Central memory CD8-positive, alpha-beta T cell (primary cell): ENCODE data around the gene RASGRP3.

Source experiments
- ATAC-seq: fragments of 150-1000 bp; cut with Tn5 transposase; replicated peaks from 2 replicates; pipeline ENCODE4 v1.10.0; 2022; ENCODE audit warnings: mild to moderate bottlenecking, moderate FRiP score, moderate number of reproducible peaks; ENCODE audit not compliant: poor library complexity, severe bottlenecking; ENCODE audit errors: extremely low read depth
- DNase-seq, 2 donors: peaks; one replicate each; pipeline ENCODE4 v3.0.0; 2021; ENCODE audit warnings: low spot score in 2 of 2
- H3K27ac Mint-ChIP-seq: one replicate; pipeline ENCODE4 v1.8.0; 2022; ENCODE audit warnings: low read depth, mild to moderate bottlenecking, moderate library complexity, mixed read lengths
- H3K27me3 Mint-ChIP-seq: one replicate; pipeline ENCODE4 v1.8.0; 2022; ENCODE audit warnings: mixed read lengths
- H3K36me3 Mint-ChIP-seq: one replicate; pipeline ENCODE4 v1.8.0; 2022; ENCODE audit warnings: mild to moderate bottlenecking, moderate library complexity, mixed read lengths; ENCODE audit not compliant: insufficient read depth
- H3K4me1 Mint-ChIP-seq: one replicate; pipeline ENCODE4 v1.8.0; 2022; ENCODE audit warnings: mixed read lengths
- H3K4me3 Mint-ChIP-seq: one replicate; pipeline ENCODE4 v1.8.0; 2022; ENCODE audit warnings: mild to moderate bottlenecking, moderate library complexity, mixed read lengths
- H3K9me3 Mint-ChIP-seq: one replicate; pipeline ENCODE4 v1.8.0; 2022; ENCODE audit warnings: mixed read lengths

Gene RASGRP3

DNA sequence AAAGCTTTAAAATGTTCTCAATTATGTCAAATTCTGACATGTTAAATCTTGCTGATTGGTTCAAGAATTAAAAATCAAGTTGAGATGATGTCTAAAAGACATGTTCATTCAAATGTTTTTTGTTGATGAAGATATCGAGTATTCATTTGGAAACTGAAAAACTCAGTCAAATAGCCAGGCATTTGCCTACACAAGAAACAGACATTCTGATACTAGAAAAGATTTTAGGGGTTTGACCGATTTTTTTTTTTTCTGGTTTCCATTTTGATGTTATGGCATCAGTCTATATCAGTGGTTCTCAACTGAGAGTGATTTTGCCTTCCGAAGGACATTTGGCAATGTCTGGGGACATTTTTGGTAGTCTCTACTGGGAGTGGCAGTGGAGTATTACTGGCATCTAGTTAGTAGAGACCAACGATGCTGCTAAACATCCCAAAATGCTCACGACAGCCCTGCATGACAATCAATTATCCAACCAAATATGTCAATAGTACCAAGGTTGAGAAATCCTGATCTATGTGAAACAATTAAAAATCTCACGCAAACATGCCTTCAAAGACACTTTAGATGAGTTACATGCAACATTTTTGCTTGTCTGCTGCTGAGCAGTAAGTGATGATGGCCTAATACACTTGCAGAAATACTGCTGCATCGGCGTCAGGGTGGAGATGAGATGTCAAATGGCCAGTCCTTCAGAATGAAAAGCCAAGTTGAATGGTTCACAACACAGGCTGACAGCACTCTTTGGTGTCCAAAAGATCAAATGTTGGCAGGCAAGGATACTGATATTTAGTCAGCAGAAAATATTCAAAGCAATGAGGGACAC is 12.5 kb downstream of the RASGRP3 start:
- Mint-ChIP-seq H3K36me3 (no peaks in the 10 kb centered on the region), H3K4me3 (no peak overlapping the region), H3K4me1 (peaks cover 6% of the 10 kb centered on the region), H3K9me3 (no peaks in the 10 kb centered on the region), H3K27me3 (peaks cover 10% of the 10 kb centered on the region), H3K27ac (no peak overlapping the region)
- ATAC-seq (no peak), DNase-seq (no peak)

DNA sequence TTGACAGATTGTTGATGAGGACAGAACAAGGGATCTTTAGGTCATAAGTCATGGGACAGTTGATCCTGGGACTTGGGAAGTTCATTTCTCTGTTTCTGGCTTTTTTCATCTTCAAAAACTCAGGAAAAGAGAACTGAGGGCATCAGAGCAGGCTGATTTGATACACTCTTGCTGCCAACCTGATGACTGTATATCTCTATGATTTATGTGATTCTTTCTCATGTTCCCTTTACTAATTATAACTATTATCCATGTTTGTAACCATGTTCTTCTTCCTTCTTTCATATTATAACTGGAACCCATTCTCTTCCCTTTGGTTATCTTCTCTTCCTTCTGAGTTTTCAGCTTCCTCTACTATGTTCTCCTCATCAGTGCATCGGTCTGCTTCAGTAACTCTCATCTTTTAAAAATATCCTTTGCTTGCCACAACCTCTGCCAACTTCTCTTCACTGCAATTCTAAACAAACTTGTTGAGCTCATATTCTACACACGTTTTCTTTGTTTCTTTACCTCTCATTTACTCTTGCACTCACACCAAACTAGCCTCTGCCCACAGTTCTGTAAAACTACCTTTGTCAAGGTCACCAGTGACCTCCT is 13.5 kb downstream of the RASGRP3 start:
- H3K36me3 Mint-ChIP-seq, result no peaks in the 10 kb centered on the region
- H3K4me1 Mint-ChIP-seq, result peaks cover 12% of the 10 kb centered on the region
- DNase-seq (no peak), ATAC-seq (no peak)
- H3K4me3 Mint-ChIP-seq, result no peak overlapping the region
- no peak overlapping the region for H3K27ac Mint-ChIP-seq
- no peaks in the 10 kb centered on the region for H3K9me3 Mint-ChIP-seq
- H3K27me3 Mint-ChIP-seq, result peaks cover 10% of the 10 kb centered on the region

DNA sequence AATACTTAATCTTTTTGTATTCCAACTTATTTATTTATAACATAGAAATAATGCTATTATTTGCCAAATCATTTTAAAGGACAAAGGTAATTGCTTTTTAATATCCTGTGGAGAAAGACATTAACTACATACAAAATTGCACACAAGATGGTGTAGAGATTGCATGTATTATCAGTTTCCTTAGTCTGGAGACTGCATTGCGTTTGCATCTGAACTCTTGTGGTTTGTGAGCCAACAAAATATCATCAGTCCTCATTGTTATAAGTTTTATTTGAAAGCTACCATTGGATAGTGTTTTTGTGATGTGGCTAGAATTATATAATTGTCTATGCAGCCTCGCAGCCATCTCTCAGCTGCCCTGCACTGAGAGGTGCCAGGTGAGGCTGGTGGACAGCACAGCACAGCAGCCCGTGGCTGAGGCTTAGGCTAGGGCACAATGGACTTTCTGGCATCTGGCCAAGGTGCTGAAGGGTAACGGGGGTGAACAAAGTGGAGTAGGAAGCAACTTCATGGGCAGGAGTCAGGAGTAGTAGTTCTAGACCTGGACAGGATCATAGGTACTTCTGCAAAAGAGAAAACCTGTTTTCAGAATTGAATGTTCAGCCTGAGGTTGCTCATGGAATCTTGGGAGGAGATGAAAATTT is 15.1 kb downstream of the RASGRP3 start:
- ATAC-seq (peak; percentile 14), DNase-seq (no peak)
- Mint-ChIP-seq H3K36me3 (no peaks in the 10 kb centered on the region), H3K27ac (no peak overlapping the region), H3K27me3 (peaks cover 10% of the 10 kb centered on the region), H3K4me3 (no peak overlapping the region), H3K4me1 (peaks cover 18% of the 10 kb centered on the region), H3K9me3 (no peaks in the 10 kb centered on the region)

DNA sequence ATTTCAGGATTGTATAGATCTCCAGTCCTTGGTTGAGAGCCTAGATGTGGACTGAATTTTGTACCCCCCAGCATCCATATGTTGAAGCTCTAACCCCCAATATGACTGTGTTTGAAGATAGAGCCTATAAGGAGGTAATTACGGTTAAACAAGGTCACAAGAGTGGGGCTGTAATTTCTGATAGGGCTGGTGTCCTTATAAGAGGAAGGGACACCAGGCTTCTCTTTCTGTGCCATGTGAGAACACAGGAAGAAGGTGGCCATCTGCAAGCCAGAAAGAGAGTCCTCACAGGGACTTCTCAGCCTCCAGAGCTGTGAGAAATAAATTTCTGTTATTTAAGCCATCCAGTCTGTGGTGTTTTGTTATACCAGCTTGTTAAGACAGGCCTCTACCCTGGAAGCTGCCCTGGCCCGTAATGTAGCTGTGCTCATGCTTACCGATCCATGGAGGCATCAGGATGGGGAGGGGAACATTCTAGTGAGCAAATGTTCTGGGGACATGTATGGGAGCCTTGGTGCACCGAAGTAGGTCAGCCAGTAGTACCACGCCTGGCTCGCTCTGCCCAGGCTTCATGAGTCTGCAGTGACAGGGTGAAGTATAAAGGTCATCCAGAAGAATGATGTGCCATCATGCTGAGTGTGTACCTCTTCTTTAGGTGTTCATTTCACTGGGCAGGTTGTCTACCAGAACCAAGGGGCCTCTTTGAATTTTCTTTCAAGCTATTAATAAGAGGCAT is 16.1 kb downstream of the RASGRP3 start:
- Mint-ChIP-seq H3K9me3 (no peaks in the 10 kb centered on the region), H3K27ac (no peak overlapping the region), H3K4me1 (peaks cover 20% of the 10 kb centered on the region), H3K4me3 (no peak overlapping the region), H3K27me3 (peaks cover 1% of the 10 kb centered on the region), H3K36me3 (peaks cover 3% of the 10 kb centered on the region)
- ATAC-seq (no peak), DNase-seq (no peak)

DNA sequence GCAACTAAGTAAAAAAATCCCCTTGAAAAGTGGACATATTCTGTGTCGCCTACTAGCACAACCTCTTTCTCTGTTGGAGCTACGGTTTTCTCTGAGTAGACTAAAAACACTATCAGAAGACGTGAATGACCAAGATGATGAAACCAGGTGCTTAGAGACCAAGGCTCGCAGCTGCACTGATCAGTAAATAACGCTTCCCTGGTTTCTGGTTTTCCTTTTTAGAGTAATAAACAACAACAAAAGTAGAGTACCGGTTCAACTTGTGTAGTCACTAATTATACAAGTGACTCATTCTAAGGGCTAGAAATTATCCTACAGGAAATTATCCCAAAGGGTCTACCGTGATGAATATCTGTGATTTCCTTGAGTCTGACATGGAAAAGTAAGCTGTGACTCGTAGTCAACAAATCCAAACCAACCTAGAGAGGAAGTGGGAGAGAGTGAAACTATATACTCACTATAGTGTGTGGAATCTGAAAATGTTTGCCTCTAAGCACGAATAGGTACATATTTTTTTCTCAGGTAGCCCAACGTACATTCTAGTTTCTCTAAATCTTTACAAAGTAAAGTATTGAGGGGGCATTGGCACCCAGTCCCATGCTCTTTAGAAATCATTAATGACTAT is 17.8 kb downstream of the RASGRP3 start:
- no peak for DNase-seq
- Mint-ChIP-seq H3K36me3 (peaks cover 3% of the 10 kb centered on the region), H3K27me3 (no peaks in the 10 kb centered on the region), H3K27ac (no peak overlapping the region), H3K4me3 (no peak overlapping the region), H3K9me3 (no peaks in the 10 kb centered on the region), H3K4me1 (peaks cover 32% of the 10 kb centered on the region)
- no peak for ATAC-seq

DNA sequence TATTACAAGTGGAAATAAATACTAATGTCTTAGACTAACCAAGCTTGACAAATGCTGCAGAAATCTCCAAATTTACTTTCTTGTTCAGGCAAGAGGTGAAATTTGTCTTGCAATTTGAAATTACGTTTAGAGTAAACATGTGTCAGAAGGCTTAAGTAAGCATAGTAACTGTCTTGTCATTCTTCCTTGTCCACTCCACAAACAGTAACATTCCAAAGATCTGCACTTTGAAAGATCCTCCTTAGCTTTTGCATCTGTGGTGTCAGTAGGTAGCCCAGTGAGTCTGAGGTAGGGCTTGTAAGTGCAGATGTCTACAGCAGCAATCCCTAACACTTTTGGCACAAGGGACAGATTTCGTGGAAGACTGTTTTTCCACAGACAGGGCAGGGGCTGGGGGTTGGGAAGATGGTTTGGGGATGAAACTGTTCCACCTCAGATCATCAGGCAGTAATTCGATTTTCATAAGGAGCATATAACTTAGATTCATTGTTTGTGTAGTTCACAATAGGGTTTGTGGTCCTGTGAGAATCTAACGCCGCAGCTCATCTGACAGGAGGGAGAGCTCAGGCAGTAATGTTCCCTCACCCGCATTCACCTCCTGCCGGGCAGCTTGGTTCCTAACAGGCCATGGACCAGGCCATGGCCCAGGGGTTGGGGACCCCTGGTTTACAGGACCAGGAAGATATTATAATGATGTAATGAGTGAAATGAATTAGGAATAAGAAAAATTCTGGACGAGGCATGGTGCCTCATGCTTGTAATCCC is 18.6 kb downstream of the RASGRP3 start:
- H3K4me1 Mint-ChIP-seq, result peaks cover 32% of the 10 kb centered on the region
- no peak for ATAC-seq
- no peak overlapping the region for H3K27ac Mint-ChIP-seq
- H3K9me3 Mint-ChIP-seq, result no peaks in the 10 kb centered on the region
- H3K27me3 Mint-ChIP-seq, result no peaks in the 10 kb centered on the region
- DNase-seq, result no peak
- no peak overlapping the region for H3K4me3 Mint-ChIP-seq
- H3K36me3 Mint-ChIP-seq, result peaks cover 3% of the 10 kb centered on the region

DNA sequence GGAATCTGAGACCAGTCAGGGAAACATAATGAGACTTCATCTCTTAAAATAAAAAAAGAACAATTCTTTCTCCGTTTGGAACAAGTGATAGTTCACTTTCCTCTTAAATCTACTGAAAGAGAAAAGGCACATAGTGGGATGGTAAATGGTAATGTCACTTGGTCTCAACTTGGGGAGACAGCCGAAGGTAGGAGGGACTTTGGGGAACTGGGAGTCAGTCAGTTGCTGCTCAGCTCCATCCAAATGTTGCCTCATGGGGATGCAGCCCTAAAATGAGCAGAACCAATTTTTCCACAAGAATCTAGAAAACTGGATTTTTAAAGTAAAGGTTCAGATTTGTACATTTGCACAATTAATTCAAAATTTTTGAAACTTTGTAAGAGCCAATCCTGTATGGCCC is 19.2 kb downstream of the RASGRP3 start:
- H3K27me3 Mint-ChIP-seq, result no peaks in the 10 kb centered on the region
- no peak overlapping the region for H3K27ac Mint-ChIP-seq
- H3K36me3 Mint-ChIP-seq, result peaks cover 3% of the 10 kb centered on the region
- DNase-seq (no peak), ATAC-seq (no peak)
- no peak overlapping the region for H3K4me3 Mint-ChIP-seq
- peaks cover 32% of the 10 kb centered on the region for H3K4me1 Mint-ChIP-seq
- no peaks in the 10 kb centered on the region for H3K9me3 Mint-ChIP-seq

DNA sequence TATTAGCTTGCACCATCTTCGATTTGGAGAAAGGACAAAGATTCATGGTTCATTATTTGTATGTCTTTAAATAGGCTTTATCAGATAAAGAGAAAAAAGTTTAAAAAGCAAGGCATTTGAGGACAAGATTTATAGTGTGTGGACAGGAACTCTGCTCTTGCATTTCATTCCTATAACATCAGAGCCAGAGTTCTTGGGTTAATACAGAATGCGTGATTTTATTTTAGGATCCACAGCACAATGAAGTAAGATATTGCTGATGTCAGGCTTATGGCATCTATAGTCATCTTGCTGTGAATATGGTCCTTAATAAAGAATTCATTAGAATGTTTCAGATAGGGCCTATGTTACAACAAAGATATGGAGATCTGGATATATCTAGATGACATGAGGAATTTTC is 19.7 kb downstream of the RASGRP3 start:
- no peak for DNase-seq
- Mint-ChIP-seq H3K4me1 (peaks cover 32% of the 10 kb centered on the region), H3K9me3 (no peaks in the 10 kb centered on the region), H3K27me3 (no peaks in the 10 kb centered on the region), H3K4me3 (peak overlapping the region; percentile 43), H3K27ac (peak overlapping the region; percentile 64), H3K36me3 (peaks cover 3% of the 10 kb centered on the region)
- ATAC-seq, result no peak

DNA sequence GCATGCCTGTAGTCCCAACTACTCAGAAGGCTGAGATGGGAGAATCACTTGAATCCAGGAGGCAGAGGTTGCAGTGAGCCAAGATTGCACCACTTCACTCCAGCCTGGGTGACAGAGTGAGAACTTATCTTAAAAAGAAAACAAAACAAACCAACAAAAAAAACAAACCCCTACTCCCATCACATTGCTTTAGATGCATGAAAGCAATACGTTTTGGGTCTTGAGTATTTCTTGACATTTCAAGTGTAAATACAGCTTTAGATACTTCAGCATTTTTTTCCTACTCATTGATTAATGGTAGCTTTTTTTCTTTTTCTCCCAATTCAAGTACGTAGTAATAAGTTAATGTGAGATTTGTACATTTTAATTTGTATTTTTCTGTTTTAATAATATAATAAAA is 20.3 kb downstream of the RASGRP3 start:
- H3K4me3 Mint-ChIP-seq, result peak overlapping the region; percentile 43

DNA sequence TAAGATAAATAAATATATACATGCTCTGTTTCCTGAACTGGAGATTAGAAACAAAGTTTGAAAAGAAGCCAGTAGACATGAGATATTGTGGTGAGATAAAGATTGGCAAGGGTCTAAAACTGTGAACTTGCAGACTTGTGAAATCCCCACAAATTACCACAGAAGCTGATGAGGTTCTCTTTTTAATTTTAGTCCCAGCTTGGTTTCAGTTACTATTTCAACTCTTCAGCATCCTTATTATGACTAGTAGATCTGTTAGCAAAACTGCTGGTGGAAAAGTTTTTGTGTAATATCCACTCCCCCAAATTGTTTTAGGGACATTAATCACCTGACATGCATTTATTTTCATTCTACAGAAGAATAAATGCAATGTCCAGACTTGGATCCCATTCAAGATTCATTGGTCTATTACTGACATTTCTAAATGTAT is 20.8 kb downstream of the RASGRP3 start:
- H3K9me3 Mint-ChIP-seq, result no peaks in the 10 kb centered on the region
- ATAC-seq (peak; percentile 89), DNase-seq (no peak)
- H3K36me3 Mint-ChIP-seq, result peaks cover 3% of the 10 kb centered on the region
- H3K4me1 Mint-ChIP-seq, result peaks cover 26% of the 10 kb centered on the region
- no peaks in the 10 kb centered on the region for H3K27me3 Mint-ChIP-seq
- no peak overlapping the region for H3K4me3 Mint-ChIP-seq
- H3K27ac Mint-ChIP-seq, result no peak overlapping the region

More for the DNA sequence above, 20.3 kb downstream of the RASGRP3 start:
- ATAC-seq, result peak; percentile 31
- DNase-seq, result no peak
- Mint-ChIP-seq H3K4me1 (peaks cover 28% of the 10 kb centered on the region), H3K9me3 (no peaks in the 10 kb centered on the region), H3K27ac (peak overlapping the region; percentile 64), H3K36me3 (peaks cover 3% of the 10 kb centered on the region), H3K27me3 (no peaks in the 10 kb centered on the region)

DNA sequence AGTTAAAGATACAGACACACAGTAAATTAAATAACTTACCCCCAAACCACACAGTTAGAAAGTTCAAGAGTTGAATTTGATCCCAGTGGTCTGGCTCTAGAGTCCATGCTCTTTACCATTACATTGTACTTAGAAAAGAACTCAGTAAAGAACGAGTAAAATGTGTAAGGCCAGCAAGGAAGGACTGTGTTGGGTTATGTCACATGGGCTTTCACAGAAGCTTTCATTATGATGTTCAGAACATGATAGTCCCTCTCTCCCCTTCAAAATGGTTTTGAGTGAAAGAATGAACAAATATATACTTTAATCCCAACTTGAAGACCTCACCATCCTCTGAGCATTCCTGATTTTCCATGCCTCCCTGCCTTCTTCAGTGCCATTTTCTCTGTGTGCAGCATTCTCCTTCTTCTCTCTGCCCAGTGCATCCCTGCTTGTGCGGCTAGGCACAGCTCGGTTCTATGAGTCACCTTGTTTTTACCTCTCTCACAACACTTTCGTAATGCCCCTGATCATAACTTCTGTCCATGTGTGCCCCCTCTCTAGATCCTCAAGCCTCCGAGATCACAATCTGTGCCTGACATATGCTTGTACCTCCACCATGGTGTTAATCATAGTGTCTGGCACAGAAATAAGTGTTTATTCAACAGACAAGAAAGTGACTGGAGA is 22.0 kb downstream of the RASGRP3 start:
- peak overlapping the region; percentile 27 for H3K4me3 Mint-ChIP-seq
- no peaks in the 10 kb centered on the region for H3K27me3 Mint-ChIP-seq
- H3K36me3 Mint-ChIP-seq, result peaks cover 3% of the 10 kb centered on the region
- no peak for DNase-seq
- H3K9me3 Mint-ChIP-seq, result no peaks in the 10 kb centered on the region
- no peak for ATAC-seq
- H3K4me1 Mint-ChIP-seq, result peaks cover 26% of the 10 kb centered on the region
- peak overlapping the region; percentile 38 for H3K27ac Mint-ChIP-seq
